ENCODE measurements around the gene UBQLN4.
"Not testable (repeated sequence)": the region's sequence is repeated elsewhere in the genome, so short reads cannot be mapped to it uniquely, and the experiment has no call there.

Gene UBQLN4

GRCh38 chr1:156081180-156081916 is 27.8 kb upstream of the UBQLN4 start:
- DNase-seq (ENCODE audit: low spot score): no peak

GRCh38 chr1:156080863-156081179 is 27.2 kb upstream of the UBQLN4 start:
- peak; percentile 70 for DNase-seq (ENCODE audit: low spot score)

- no peak for DNase-seq (ENCODE audit: low spot score)
Measured at GRCh38 chr1:156080241-156080862, 26.8 kb upstream of the UBQLN4 start.

- DNase-seq (ENCODE audit: low spot score): no peak
Measured at GRCh38 chr1:156079762-156080161, 26.2 kb upstream of the UBQLN4 start.

GRCh38 chr1:156078728-156079127 is 25.1 kb upstream of the UBQLN4 start:
- no peak for DNase-seq (ENCODE audit: low spot score)

GRCh38 chr1:156077430-156077760 is 23.8 kb upstream of the UBQLN4 start:
- DNase-seq (ENCODE audit: low spot score): no peak

- DNase-seq (ENCODE audit: low spot score): peak; percentile 80
Measured at GRCh38 chr1:156076609-156077429, 23.2 kb upstream of the UBQLN4 start.

- no peak for DNase-seq (ENCODE audit: low spot score)
Measured at GRCh38 chr1:156075775-156076204, 22.2 kb upstream of the UBQLN4 start.

GRCh38 chr1:156075162-156075561 is 21.6 kb upstream of the UBQLN4 start:
- DNase-seq (ENCODE audit: low spot score): no peak

- no peak for DNase-seq (ENCODE audit: low spot score)
Measured at GRCh38 chr1:156074661-156075060, 21.1 kb upstream of the UBQLN4 start.

GRCh38 chr1:156073740-156074139 is 20.1 kb upstream of the UBQLN4 start:
- DNase-seq (ENCODE audit: low spot score): no peak

GRCh38 chr1:156073110-156073687 is 19.6 kb upstream of the UBQLN4 start:
- DNase-seq (ENCODE audit: low spot score): no peak

- no peak for DNase-seq (ENCODE audit: low spot score)
Measured at GRCh38 chr1:156072251-156072650, 18.7 kb upstream of the UBQLN4 start.

- DNase-seq (ENCODE audit: low spot score): not testable (repeated sequence)
Measured at GRCh38 chr1:156071332-156071816, 17.8 kb upstream of the UBQLN4 start.

- DNase-seq (ENCODE audit: low spot score): no peak
Measured at GRCh38 chr1:156070548-156070947, 16.9 kb upstream of the UBQLN4 start.

- DNase-seq (ENCODE audit: low spot score): no peak
Measured at GRCh38 chr1:156069490-156070455, 16.2 kb upstream of the UBQLN4 start.

GRCh38 chr1:156067262-156067661 is 13.7 kb upstream of the UBQLN4 start:
- no peak for DNase-seq (ENCODE audit: low spot score)

GRCh38 chr1:156065871-156066270 is 12.3 kb upstream of the UBQLN4 start:
- no peak for DNase-seq (ENCODE audit: low spot score)

GRCh38 chr1:156065212-156065611 is 11.6 kb upstream of the UBQLN4 start:
- DNase-seq (ENCODE audit: low spot score): no peak

- DNase-seq (ENCODE audit: low spot score): no peak
Measured at GRCh38 chr1:156064615-156065014, 11.0 kb upstream of the UBQLN4 start.

GRCh38 chr1:156063997-156064285 is 10.3 kb upstream of the UBQLN4 start:
- no peak for DNase-seq (ENCODE audit: low spot score)

- no peak for DNase-seq (ENCODE audit: low spot score)
Measured at GRCh38 chr1:156062189-156062588, 8.6 kb upstream of the UBQLN4 start.

All from left forelimb (tissue), 1 donor.